ENCODE measurements around the gene MCU. TPM values are rescaled to one million over a fixed set of nuclear protein-coding genes. Genes with fewer than 3 reads are reported as not detected.

MCU gene
- total and polyA plus RNA-seq, 2 of the 4 experiments (the other 2 are of a cell fraction), result 36.2 to 36.7 TPM

DNA sequence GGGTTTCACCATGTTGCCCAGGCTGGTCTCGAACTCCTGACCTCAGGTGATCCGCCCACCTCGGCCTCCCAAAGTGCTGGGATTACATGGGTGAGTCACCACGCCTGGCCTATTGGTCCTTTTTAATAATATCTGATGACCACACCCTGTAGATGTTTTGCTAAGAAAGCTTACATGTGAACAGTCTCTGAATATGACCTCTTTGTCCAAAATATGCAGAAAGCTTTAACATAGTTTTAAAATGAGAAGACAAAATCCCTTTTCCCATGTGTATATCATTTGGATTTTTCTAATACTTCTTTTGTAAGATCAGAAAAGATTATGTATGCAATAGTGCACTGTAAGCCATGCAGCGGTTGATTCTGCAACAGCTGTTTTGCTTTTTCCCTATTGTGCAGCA lies 38.5 kb downstream of the MCU start:
- CTCF ChIA-PET, result no interaction called here
- H3K4me1 ChIP-seq (ENCODE audit: control insufficient read depth, insufficient read depth, low read length), result peaks cover 9% of the 10 kb centered on the region
- in situ Hi-C loops (cut with MboI; ENCODE audit: low sequenced_read_pairs), result no loop called here

More for the DNA sequence above, 38.5 kb downstream of the MCU start:
- Histone ChIP-seq H2AK5ac (ENCODE audit: low read depth, low read length) (0 out of 2 replicates have a peak overlapping the region, but pooled peaks have one; percentile 40), H3K79me1 (ENCODE audit: low read depth in 1 of 2, low read length in 2 of 2) (peaks cover 22 to 63% of the 10 kb centered on the region in 2 experiments), H2BK120ac (ENCODE audit: low read depth, low read length) (peak overlapping the region; percentile 47; the same call in 1 of the 2 replicates), H3K18ac (ENCODE audit: low read depth, low read length) (no peak overlapping the region), H2AFZ (replicated peaks; ENCODE audit: low read length, poor library complexity) (no peak overlapping the region), H3K56ac (ENCODE audit: extremely low read depth, insufficient read depth, low read length) (no peak overlapping the region), H2AK9ac (replicated peaks; ENCODE audit: low read depth, low read length, poor library complexity) (no peak overlapping the region), H2BK20ac (ENCODE audit: low read depth, low read length) (peak overlapping the region; percentile 16; the same call in 1 of the 2 replicates), H4K5ac (ENCODE audit: low read depth, low read length) (no peak overlapping the region), H4K91ac (ENCODE audit: insufficient read depth, low read depth, low read length) (no peak overlapping the region; the same call in 1 of the 2 replicates), H4K8ac (ENCODE audit: low read depth in 2 of 2, low read length in 2 of 2) (no peak overlapping the region; a peak in 1 of 4 replicates), H3K9me3 (ENCODE audit: control insufficient read depth, insufficient read depth, low read length) (no peaks in the 10 kb centered on the region), H3K9ac (ENCODE audit: low read depth, low read length) (no peak overlapping the region), H3K27me3 (ENCODE audit: control insufficient read depth, insufficient read depth, low read length) (no peaks in the 10 kb centered on the region), H3K14ac (replicated peaks; ENCODE audit: low read depth, low read length) (0 out of 2 replicates have a peak overlapping the region, but pooled peaks have one; percentile 4), H3K23ac (ENCODE audit: low read depth, low read length) (no peak overlapping the region), H2BK5ac (ENCODE audit: low read depth, low read length, poor library complexity, severe bottlenecking) (peak overlapping the region; percentile 76), H3K4me3 (ENCODE audit: insufficient read depth, low read depth, low read length) (no peak overlapping the region), H3K4me2 (ENCODE audit: low read depth, low read length) (no peak overlapping the region), H4K20me1 (ENCODE audit: insufficient read depth, low read length) (no peaks in the 10 kb centered on the region), H3K27ac (ENCODE audit: insufficient read depth, low read length) (peak overlapping the region; percentile 40; the same call in 1 of the 2 replicates), H3K9me1 (ENCODE audit: insufficient read depth, low read length) (no peaks in the 10 kb centered on the region), H3K36me3 (ENCODE audit: control insufficient read depth, insufficient read depth, low read length) (no peaks in the 10 kb centered on the region), H2BK15ac (ENCODE audit: low read depth, low read length) (no peak overlapping the region), H3K4ac (ENCODE audit: low read depth, low read length) (peak overlapping the region; percentile 78)
- POLR2A ChIA-PET (ENCODE audit: unreplicated experiment), result no interaction called here
- TF ChIP-seq NFE2L2 (IDR thresholded peaks at IDR 0.05; ENCODE audit: low read depth, low read length) (no peak), MAFK (IDR thresholded peaks at IDR 0.05; ENCODE audit: low read depth, low read length) (no peak), BHLHE40 (IDR thresholded peaks at IDR 0.05; ENCODE audit: low read depth, low read length) (no peak), RFX5 (IDR thresholded peaks at IDR 0.05; ENCODE audit: low read depth, low read length) (no peak)
- TF ChIP-seq, protein P1, sequence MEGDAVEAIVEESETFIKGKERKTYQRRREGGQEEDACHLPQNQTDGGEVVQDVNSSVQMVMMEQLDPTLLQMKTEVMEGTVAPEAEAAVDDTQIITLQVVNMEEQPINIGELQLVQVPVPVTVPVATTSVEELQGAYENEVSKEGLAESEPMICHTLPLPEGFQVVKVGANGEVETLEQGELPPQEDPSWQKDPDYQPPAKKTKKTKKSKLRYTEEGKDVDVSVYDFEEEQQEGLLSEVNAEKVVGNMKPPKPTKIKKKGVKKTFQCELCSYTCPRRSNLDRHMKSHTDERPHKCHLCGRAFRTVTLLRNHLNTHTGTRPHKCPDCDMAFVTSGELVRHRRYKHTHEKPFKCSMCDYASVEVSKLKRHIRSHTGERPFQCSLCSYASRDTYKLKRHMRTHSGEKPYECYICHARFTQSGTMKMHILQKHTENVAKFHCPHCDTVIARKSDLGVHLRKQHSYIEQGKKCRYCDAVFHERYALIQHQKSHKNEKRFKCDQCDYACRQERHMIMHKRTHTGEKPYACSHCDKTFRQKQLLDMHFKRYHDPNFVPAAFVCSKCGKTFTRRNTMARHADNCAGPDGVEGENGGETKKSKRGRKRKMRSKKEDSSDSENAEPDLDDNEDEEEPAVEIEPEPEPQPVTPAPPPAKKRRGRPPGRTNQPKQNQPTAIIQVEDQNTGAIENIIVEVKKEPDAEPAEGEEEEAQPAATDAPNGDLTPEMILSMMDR (conservative IDR thresholded peaks at IDR 0.05; ENCODE audit: low read depth, low read length), result no peak
- ATAC-seq (ENCODE audit: low read depth) (peak; percentile 88), DNase-seq (peak; percentile 83)
- dilution Hi-C loops (cut with HindIII; ENCODE audit: low sequenced_read_pairs, unreplicated experiment) (no loop called here), intact Hi-C loops (cut with micrococcal nuclease) (no loop called here)
- 65% methylated on average over 2 of the region's 5 CpGs; no CpG with 5 or more reads in 1 of the 2 experiments for WGBS, 2 experiments (ENCODE audit: extremely low coverage in 2 of 2, insufficient read length in 1 of 2)
- no TSS peak for BruUV-seq (replicated peaks)

Data from IMR-90 (cell line).